Loucy (cell line): ENCODE results near the gene SPTLC3.

Source experiments
- H2AFZ ChIP-seq: fragments of 200-600 bp; sonication (generic); 2 replicates; pipeline ENCODE4 v1.6.0; 2016; ENCODE audit warnings: antibody characterized with exemption, mild to moderate bottlenecking, low read length, moderate library complexity
- H3F3A ChIP-seq: fragments of 200-600 bp; 2 replicates; pipeline ENCODE4 v1.6.0; 2016; ENCODE audit warnings: antibody characterized with exemption, low read depth, mild to moderate bottlenecking
- H3K27me3 ChIP-seq: fragments of 200-600 bp; sonication (generic); 2 replicates; pipeline ENCODE4 v1.6.1; 2014; ENCODE audit warnings: low read length, mild to moderate bottlenecking; ENCODE audit not compliant: insufficient read depth, poor library complexity, severe bottlenecking
- H3K36me3 ChIP-seq: fragments of 200-600 bp; sonication (generic); 2 replicates; pipeline ENCODE4 v1.6.1; 2016; ENCODE audit warnings: low read length; ENCODE audit not compliant: insufficient read depth
- H3K4me1 ChIP-seq: fragments of 200-600 bp; sonication (generic); 2 replicates; pipeline ENCODE4 v1.5.1; 2014; ENCODE audit warnings: low read length, mild to moderate bottlenecking; ENCODE audit not compliant: insufficient read depth, poor library complexity, severe bottlenecking
- H3K4me2 ChIP-seq: fragments of 200-600 bp; sonication (generic); 2 replicates; pipeline ENCODE4 v1.6.0; 2014; ENCODE audit warnings: antibody characterized with exemption, low read length, low read depth, mild to moderate bottlenecking; ENCODE audit not compliant: poor library complexity, severe bottlenecking
- H3K4me3 ChIP-seq: fragments of 200-600 bp; sonication (generic); 2 replicates; pipeline ENCODE4 v1.5.1; 2014; ENCODE audit warnings: low read length, mild to moderate bottlenecking, mixed read lengths; ENCODE audit not compliant: poor library complexity, severe bottlenecking
- H3K79me2 ChIP-seq: fragments of 200-600 bp; sonication (generic); 2 replicates; pipeline ENCODE4 v1.6.1; 2014; ENCODE audit warnings: low read length; ENCODE audit not compliant: insufficient read depth
- H3K9ac ChIP-seq: fragments of 200-600 bp; sonication (generic); 2 replicates; pipeline ENCODE4 v1.6.0; 2014; ENCODE audit warnings: mild to moderate bottlenecking, low read depth, low read length, moderate library complexity; ENCODE audit not compliant: poor library complexity, severe bottlenecking
- H3K9me2 ChIP-seq: fragments of 200-600 bp; sonication (generic); replicated peaks from 2 replicates; pipeline ENCODE4 v1.6.1; 2016; ENCODE audit warnings: low read depth, low read length, mixed read lengths
- H3K9me3 ChIP-seq: fragments of 200-600 bp; sonication (generic); 2 replicates; pipeline ENCODE4 v1.6.1; 2014; ENCODE audit warnings: mild to moderate bottlenecking, antibody characterized with exemption, low read length, low read depth; ENCODE audit not compliant: insufficient read depth
- H4K20me1 ChIP-seq: fragments of 200-600 bp; sonication (generic); 2 replicates; pipeline ENCODE4 v1.6.0; 2014; ENCODE audit warnings: antibody characterized with exemption, low read length, mild to moderate bottlenecking; ENCODE audit not compliant: insufficient read depth, poor library complexity, severe bottlenecking
- CTCF ChIP-seq: fragments of 200-600 bp; sonication (generic); conservative IDR thresholded peaks from 2 replicates; pipeline ENCODE4 v1.5.1; 2014; ENCODE audit warnings: mild to moderate bottlenecking, antibody characterized with exemption, low read length
- EZH2phosphoT487 ChIP-seq: fragments of 200-600 bp; IDR thresholded peaks from 2 replicates; pipeline ENCODE4 v1.6.1; 2018; ENCODE audit warnings: antibody characterized with exemption, mild to moderate bottlenecking, moderate library complexity, borderline replicate concordance

SPTLC3 gene

GRCh38 chr20:13159889-13160288 lies 151.1 kb downstream of the SPTLC3 start:
- TF ChIP-seq EZH2phosphoT487 (no peak), CTCF (no peak)
- Histone ChIP-seq H4K20me1 (no peaks in the 10 kb centered on the region), H3F3A (no peaks in the 10 kb centered on the region), H3K9me3 (no peaks in the 10 kb centered on the region), H3K4me2 (no peak overlapping the region), H2AFZ (no peak overlapping the region), H3K79me2 (no peaks in the 10 kb centered on the region), H3K4me3 (no peak overlapping the region), H3K36me3 (no peaks in the 10 kb centered on the region), H3K4me1 (no peaks in the 10 kb centered on the region), H3K27me3 (no peaks in the 10 kb centered on the region), H3K9ac (no peak overlapping the region), H3K9me2 (no peaks in the 10 kb centered on the region)

- Histone ChIP-seq H3K79me2 (no peaks in the 10 kb centered on the region), H2AFZ (no peak overlapping the region), H3K9me3 (no peaks in the 10 kb centered on the region), H3K9ac (no peak overlapping the region), H3K4me1 (no peaks in the 10 kb centered on the region), H4K20me1 (no peaks in the 10 kb centered on the region), H3K4me2 (no peak overlapping the region), H3K36me3 (no peaks in the 10 kb centered on the region), H3K27me3 (no peaks in the 10 kb centered on the region), H3K4me3 (no peak overlapping the region), H3F3A (no peaks in the 10 kb centered on the region), H3K9me2 (no peaks in the 10 kb centered on the region)
- TF ChIP-seq EZH2phosphoT487 (no peak), CTCF (no peak)
Measured at GRCh38 chr20:13165203-13165602, 156.4 kb downstream of the SPTLC3 start.

- no peak overlapping the region for H3K4me2 ChIP-seq
- H3K4me1 ChIP-seq: no peaks in the 10 kb centered on the region
- H4K20me1 ChIP-seq: no peaks in the 10 kb centered on the region
- no peak overlapping the region for H3K9ac ChIP-seq
- no peaks in the 10 kb centered on the region for H3K79me2 ChIP-seq
- no peaks in the 10 kb centered on the region for H3F3A ChIP-seq
- H3K9me3 ChIP-seq: no peaks in the 10 kb centered on the region
- no peak overlapping the region for H3K4me3 ChIP-seq
- no peaks in the 10 kb centered on the region for H3K9me2 ChIP-seq
- TF ChIP-seq EZH2phosphoT487 (no peak), CTCF (no peak)
- no peak overlapping the region for H2AFZ ChIP-seq
- H3K27me3 ChIP-seq: no peaks in the 10 kb centered on the region
- no peaks in the 10 kb centered on the region for H3K36me3 ChIP-seq
Measured at GRCh38 chr20:13166011-13166410, 157.2 kb downstream of the SPTLC3 start.
